Tibial artery (tissue), 4 donors: ENCODE results near the gene LCT.

Source experiments
- DNase-seq, 2 donors: peaks; one replicate each; pipeline ENCODE4 v3.0.0-alpha.2; 2019
- H3K27ac ChIP-seq, 2 donors: fragments of 200-600 bp; sonication (generic) in 1 of 2; 1 replicate in 1 of 2; 2 replicates in 1 of 2; pipeline ENCODE4 v1.5.1; 2018 to 2019; ENCODE audit warnings: mild to moderate bottlenecking in 1 of 2
- H3K27me3 ChIP-seq, 2 donors: fragments of 200-600 bp; sonication (generic) in 1 of 2; one replicate each; pipeline versions ENCODE4 v1.5.1 to v1.6.0; 2016 to 2019
- H3K36me3 ChIP-seq, 3 donors: fragments of 200-600 bp; sonication (generic) in 2 of 3; one replicate each; pipeline ENCODE4 v1.5.1; 2016 to 2019; ENCODE audit warnings: mild to moderate bottlenecking in 2 of 3
- H3K4me1 ChIP-seq, 4 donors: fragments of 200-600 bp; sonication (generic) in 2 of 4; 1 replicate in 3 of 4; 2 replicates in 1 of 4; pipeline ENCODE4 v1.5.1; 2016 to 2019
- H3K4me3 ChIP-seq, 2 donors: fragments of 200-600 bp; sonication (generic) in 1 of 2; 1 replicate in 1 of 2; 2 replicates in 1 of 2; pipeline ENCODE4 v1.5.1; 2018 to 2019; ENCODE audit warnings: mild to moderate bottlenecking in 2 of 2
- H3K9me3 ChIP-seq, 3 donors: fragments of 200-600 bp; sonication (generic) in 1 of 3; one replicate each; pipeline ENCODE4 v1.5.1; 2016 to 2019
- CTCF ChIP-seq, 2 experiments: fragments of 200-600 bp in 1 of 2; fragments of 450-650 bp in 1 of 2; IDR thresholded peaks; one replicate each; pipeline ENCODE4 v1.5.1; 2017 to 2019; ENCODE audit warnings: antibody characterized with exemption in 2 of 2, mild to moderate bottlenecking in 1 of 2, moderate library complexity in 1 of 2
- intact Hi-C: fragments of 100-400 bp; cut with DNase I; formaldehyde crosslinking; loops from one replicate; pipeline ENCODE4 v1.15.0; 2023; ENCODE audit warnings: low total_unique reads

The LCT gene

GRCh38 chr2:135832891-135833290, 4.1 kb downstream of the LCT start:
- no peaks in the 10 kb centered on the region for H3K9me3 ChIP-seq
- intact Hi-C loops: no loop called here
- no peak for DNase-seq
- no peak overlapping the region for H3K27ac ChIP-seq
- no peaks in the 10 kb centered on the region for H3K36me3 ChIP-seq
- H3K27me3 ChIP-seq: no peaks in the 10 kb centered on the region
- H3K4me1 ChIP-seq: no peaks in the 10 kb centered on the region
- H3K4me3 ChIP-seq: no peak overlapping the region
- TF ChIP-seq CTCF (IDR thresholded peaks at IDR 0.05): no peak

- no peaks in the 10 kb centered on the region for H3K36me3 ChIP-seq
- H3K27ac ChIP-seq: no peak overlapping the region
- no peaks in the 10 kb centered on the region for H3K27me3 ChIP-seq
- H3K9me3 ChIP-seq: no peaks in the 10 kb centered on the region
- TF ChIP-seq CTCF (IDR thresholded peaks at IDR 0.05): no peak
- intact Hi-C loops: no loop called here
- no peak for DNase-seq
- H3K4me1 ChIP-seq: no peaks in the 10 kb centered on the region
- H3K4me3 ChIP-seq: no peak overlapping the region
Measured at GRCh38 chr2:135831180-135831812, 5.7 kb downstream of the LCT start.

- no peak for TF ChIP-seq CTCF (IDR thresholded peaks at IDR 0.05)
- no peak for DNase-seq
- Histone ChIP-seq H3K9me3 (no peaks in the 10 kb centered on the region), H3K36me3 (no peaks in the 10 kb centered on the region), H3K27me3 (no peaks in the 10 kb centered on the region), H3K4me3 (no peak overlapping the region), H3K4me1 (no peaks in the 10 kb centered on the region), H3K27ac (no peak overlapping the region)
- intact Hi-C loops: no loop called here
Measured at GRCh38 chr2:135829378-135830135, 7.4 kb downstream of the LCT start.

- H3K36me3 ChIP-seq: no peaks in the 10 kb centered on the region
- H3K9me3 ChIP-seq: no peaks in the 10 kb centered on the region
- TF ChIP-seq CTCF (IDR thresholded peaks at IDR 0.05): no peak
- no peaks in the 10 kb centered on the region for H3K4me1 ChIP-seq
- DNase-seq: no peak
- H3K27me3 ChIP-seq: no peaks in the 10 kb centered on the region
- H3K4me3 ChIP-seq: no peak overlapping the region
- intact Hi-C loops: no loop called here
- H3K27ac ChIP-seq: no peak overlapping the region
Measured at GRCh38 chr2:135826544-135826943, 10.4 kb downstream of the LCT start.

- H3K4me3 ChIP-seq: no peak overlapping the region
- H3K9me3 ChIP-seq: no peaks in the 10 kb centered on the region
- TF ChIP-seq CTCF (IDR thresholded peaks at IDR 0.05): no peak
- intact Hi-C loops: no loop called here
- no peaks in the 10 kb centered on the region for H3K27me3 ChIP-seq
- H3K36me3 ChIP-seq: no peaks in the 10 kb centered on the region
- H3K4me1 ChIP-seq: no peaks in the 10 kb centered on the region
- DNase-seq: no peak
- H3K27ac ChIP-seq: no peak overlapping the region
Measured at GRCh38 chr2:135825550-135826176, 11.3 kb downstream of the LCT start.
